AG04450 (cell line): ENCODE measurements around the gene CREM. TPM values are rescaled to one million over a fixed set of nuclear protein-coding genes. Genes with fewer than 3 reads are reported as not detected.

Experiments
- CTCF ChIA-PET: fragments of 300-600, 350-600 bp; formaldehyde crosslinking; extraction: SDS; loops from one replicate; lab custom pipeline; 2022; ENCODE audit warnings: antibody characterized with exemption, inconsistent platforms; lab: Charles Lee
- POLR2A ChIA-PET: fragments of 350-600 bp; formaldehyde crosslinking; extraction: SDS; loops from one replicate; lab custom pipeline; 2021; ENCODE audit warnings: antibody characterized with exemption, inconsistent platforms; lab: Yijun Ruan, JAX
- DNase-seq: peaks from one replicate; pipeline ENCODE4 v3.0.0-alpha.2; 2011; ENCODE audit warnings: low read depth, low spot score
- H3K27ac ChIP-seq: one replicate; pipeline ENCODE4 v1.5.1; 2012; ENCODE audit warnings: low read depth, low read length, control low read depth
- H3K27me3 ChIP-seq: one replicate; pipeline ENCODE4 v1.6.0; 2012; ENCODE audit warnings: low read length; ENCODE audit not compliant: control insufficient read depth, insufficient read depth
- H3K4me3 ChIP-seq: 2 replicates; pipeline ENCODE4 v1.5.1; 2011; ENCODE audit warnings: mild to moderate bottlenecking, low read depth, low read length, control low read depth
- H3K9me3 ChIP-seq: 2 replicates; pipeline ENCODE4 v1.5.1; 2012; ENCODE audit warnings: low read length; ENCODE audit not compliant: control insufficient read depth, insufficient read depth
- polyA plus RNA-seq: library from polyadenylated mRNA; depleted of rRNA; stranded (reverse); fragments of >200 nt; gene quantifications from 2 replicates; pipeline ENCODE4 v1.2.3, GENCODE V29; 2011
- TF ChIP-seq, protein P1 (sequence below): IDR thresholded peaks from 2 replicates; pipeline ENCODE4 v1.5.1; 2011; ENCODE audit warnings: low read depth, low read length, control low read depth, inconsistent platforms

The CREM gene
- polyA plus RNA-seq, 1 experiment = 48.2 TPM

- POLR2A ChIA-PET = interaction anchor here (1.1 kb wide), 1 partner anchor 37 kb away, joined by 3 read pairs; the partner anchor contains the start of gene CREM
- TF ChIP-seq, protein P1, sequence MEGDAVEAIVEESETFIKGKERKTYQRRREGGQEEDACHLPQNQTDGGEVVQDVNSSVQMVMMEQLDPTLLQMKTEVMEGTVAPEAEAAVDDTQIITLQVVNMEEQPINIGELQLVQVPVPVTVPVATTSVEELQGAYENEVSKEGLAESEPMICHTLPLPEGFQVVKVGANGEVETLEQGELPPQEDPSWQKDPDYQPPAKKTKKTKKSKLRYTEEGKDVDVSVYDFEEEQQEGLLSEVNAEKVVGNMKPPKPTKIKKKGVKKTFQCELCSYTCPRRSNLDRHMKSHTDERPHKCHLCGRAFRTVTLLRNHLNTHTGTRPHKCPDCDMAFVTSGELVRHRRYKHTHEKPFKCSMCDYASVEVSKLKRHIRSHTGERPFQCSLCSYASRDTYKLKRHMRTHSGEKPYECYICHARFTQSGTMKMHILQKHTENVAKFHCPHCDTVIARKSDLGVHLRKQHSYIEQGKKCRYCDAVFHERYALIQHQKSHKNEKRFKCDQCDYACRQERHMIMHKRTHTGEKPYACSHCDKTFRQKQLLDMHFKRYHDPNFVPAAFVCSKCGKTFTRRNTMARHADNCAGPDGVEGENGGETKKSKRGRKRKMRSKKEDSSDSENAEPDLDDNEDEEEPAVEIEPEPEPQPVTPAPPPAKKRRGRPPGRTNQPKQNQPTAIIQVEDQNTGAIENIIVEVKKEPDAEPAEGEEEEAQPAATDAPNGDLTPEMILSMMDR = no peak
- CTCF ChIA-PET = interaction anchor here (1.0 kb wide), 1 partner anchor 37 kb away, joined by 3 read pairs; the partner anchor contains the start of gene CREM
- peaks cover 6% of the 10 kb centered on the region; the same call in 1 of the 2 replicates for H3K9me3 ChIP-seq
- DNase-seq = no peak
- H3K4me3 ChIP-seq = peak overlapping the region; percentile 76
- peak overlapping the region; percentile 31 for H3K27ac ChIP-seq
- H3K27me3 ChIP-seq = no peaks in the 10 kb centered on the region
Observed at GRCh38 chr10:35089611-35090161, 37.0 kb upstream of the CREM start.

- Histone ChIP-seq H3K9me3 (peaks cover 6% of the 10 kb centered on the region; the same call in 1 of the 2 replicates), H3K27me3 (no peaks in the 10 kb centered on the region), H3K4me3 (peak within 1 kb of the TSS; percentile 76), H3K27ac (peak within 1 kb of the TSS; percentile 75)
- peak; percentile 92 for DNase-seq
- ChIA-PET POLR2A (interaction anchor here (0.7 to 1.1 kb wide), 2 partner anchors 28 to 36 kb away, joined by 3 read pairs; partner anchors contain the start of gene CREM), CTCF (interaction anchor here (0.6 kb wide), 1 partner anchor 32 kb away, joined by 8 read pairs; no protein-coding TSS in a partner anchor)
- TF ChIP-seq, protein P1 = no peak
Observed at GRCh38 chr10:35090162-35090954, 36.3 kb upstream of the CREM start, which contains the start of gene CUL2. Gene CUL2, minus strand, starts transcription at chr10:35090341. Its CDS starts 19,024 bp downstream, at chr10:35071317.

DNA sequence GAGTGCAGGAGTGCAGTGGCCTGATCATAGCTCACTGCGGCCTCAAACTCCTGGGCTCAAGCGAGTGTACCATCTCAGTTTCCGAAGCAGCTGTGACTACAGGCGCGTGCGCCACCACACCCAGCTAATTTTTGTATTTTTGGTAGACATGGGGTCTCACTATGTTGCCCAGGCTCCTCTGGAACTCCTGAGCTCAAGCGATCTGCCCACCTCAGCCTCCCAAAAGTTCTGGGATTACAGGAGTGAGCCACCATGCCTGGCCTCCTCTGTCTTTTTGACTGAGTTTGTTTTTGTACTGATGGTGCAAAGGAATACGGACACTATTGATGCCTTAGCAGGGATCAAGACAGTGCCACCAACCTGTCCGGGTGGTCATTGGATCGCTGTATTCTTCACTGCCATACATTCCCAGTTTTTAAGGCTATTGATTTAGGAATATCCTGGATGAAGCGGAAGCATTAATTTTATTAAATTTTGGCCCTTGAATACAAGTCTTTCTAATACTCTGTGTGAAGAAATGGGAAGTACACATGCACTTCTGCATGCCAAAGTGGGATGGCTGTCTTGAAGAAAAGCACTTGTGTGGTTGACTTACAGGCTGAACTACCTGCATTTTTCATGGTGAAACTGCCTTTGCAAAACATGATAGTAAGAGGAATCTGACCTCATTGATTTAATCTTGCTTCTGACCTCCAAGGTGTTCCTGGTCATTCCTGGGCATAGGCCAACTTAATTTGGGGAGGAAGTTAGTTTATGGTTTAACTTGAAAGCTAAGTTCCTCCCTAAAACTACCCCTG, 34.5 kb upstream of the CREM start:
- ChIA-PET CTCF (no interaction called here), POLR2A (interaction anchor here (0.7 kb wide), 1 partner anchor 477 kb away, joined by 3 read pairs; no protein-coding TSS in a partner anchor)
- TF ChIP-seq, protein P1 = no peak
- H3K9me3 ChIP-seq = peaks cover 6% of the 10 kb centered on the region; the same call in 1 of the 2 replicates
- no peak overlapping the region for H3K27ac ChIP-seq
- no peak for DNase-seq
- H3K4me3 ChIP-seq = no peak overlapping the region
- H3K27me3 ChIP-seq = no peaks in the 10 kb centered on the region

DNA sequence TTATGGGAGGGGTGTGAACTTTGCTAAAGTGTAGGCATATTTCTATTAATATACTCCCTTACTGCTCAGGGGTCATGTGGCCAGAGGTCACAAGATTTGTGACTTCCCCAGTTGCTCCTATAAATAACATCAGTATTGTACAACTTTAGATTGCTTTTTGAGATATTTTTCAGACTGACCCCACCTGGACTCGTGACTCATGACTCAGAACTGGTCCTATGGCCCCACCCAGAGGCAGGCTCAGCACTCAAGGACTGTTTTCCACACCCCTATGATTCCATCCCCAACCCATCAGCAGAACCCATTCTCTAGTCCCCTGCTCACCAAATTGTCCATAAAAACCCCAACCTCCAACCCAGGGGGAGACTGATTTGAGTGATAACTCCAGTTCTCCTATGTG, 33.8 kb upstream of the CREM start:
- ChIA-PET CTCF (no interaction called here), POLR2A (no interaction called here)
- TF ChIP-seq, protein P1 = no peak
- peaks cover 6% of the 10 kb centered on the region; the same call in 1 of the 2 replicates for H3K9me3 ChIP-seq
- H3K27me3 ChIP-seq = no peaks in the 10 kb centered on the region
- H3K27ac ChIP-seq = no peak overlapping the region
- H3K4me3 ChIP-seq = no peak overlapping the region
- no peak for DNase-seq
